Astrocyte of the cerebellum (primary cell): ENCODE data around the gene ITGA11.

Source experiments
- DNase-seq: peaks from one replicate; pipeline ENCODE4 v3.0.0-alpha.2; 2011; ENCODE audit warnings: low read depth
- H3K4me3 ChIP-seq: 2 replicates; pipeline ENCODE4 v1.5.1; 2011; ENCODE audit warnings: mild to moderate bottlenecking, low read depth, low read length, moderate library complexity
- CTCF ChIP-seq: IDR thresholded peaks from 2 replicates; pipeline ENCODE4 v1.5.1; 2012; ENCODE audit warnings: low read length, low read depth, moderate library complexity, mild to moderate bottlenecking; ENCODE audit errors: missing control alignments
- in situ Hi-C: cut with HindIII; loops from 2 replicates; pipeline ENCODE4 v1.10.0; 2017; ENCODE audit warnings: low sequenced_read_pairs

The ITGA11 gene

GRCh38 chr15:68475449-68475848 is 43.5 kb upstream of the ITGA11 start:
- no peak for DNase-seq
- no peak overlapping the region for H3K4me3 ChIP-seq
- in situ Hi-C loops = no loop called here
- no peak for TF ChIP-seq CTCF

GRCh38 chr15:68471541-68471940 is 39.6 kb upstream of the ITGA11 start:
- TF ChIP-seq CTCF = no peak
- DNase-seq = no peak
- H3K4me3 ChIP-seq = no peak overlapping the region
- in situ Hi-C loops = no loop called here

- in situ Hi-C loops = no loop called here
- TF ChIP-seq CTCF = no peak
- H3K4me3 ChIP-seq = no peak overlapping the region
- no peak for DNase-seq
These were observed 39.0 kb upstream of the ITGA11 start for GRCh38 chr15:68470976-68471375.

- H3K4me3 ChIP-seq = no peak overlapping the region
- no peak for DNase-seq
- no peak for TF ChIP-seq CTCF
- in situ Hi-C loops = no loop called here
These were observed 38.2 kb upstream of the ITGA11 start for GRCh38 chr15:68470049-68470742.

- no peak for TF ChIP-seq CTCF
- DNase-seq = no peak
- in situ Hi-C loops = no loop called here
- no peak overlapping the region for H3K4me3 ChIP-seq
These were observed 37.4 kb upstream of the ITGA11 start for GRCh38 chr15:68469162-68470048.

GRCh38 chr15:68466876-68467275 is 34.9 kb upstream of the ITGA11 start:
- H3K4me3 ChIP-seq = no peak overlapping the region
- no peak for TF ChIP-seq CTCF
- in situ Hi-C loops = no loop called here
- DNase-seq = no peak
